GM12878 (cell line): Measurements from ENCODE around the gene TSGA10. TPM values are rescaled to one million over a fixed set of nuclear protein-coding genes. Genes with fewer than 3 reads are reported as not detected.
A peak's percentile ranks its signal among the peaks of the same experiment; 100 is the strongest.

Experiments
- CBX3 ChIP-seq: fragments of 200-600 bp; sonication (generic); IDR thresholded peaks from 2 replicates; pipeline ENCODE4 v1.6.1; 2016; ENCODE audit warnings: low read depth, borderline replicate concordance
- CHD2 ChIP-seq: IDR thresholded peaks from 2 replicates; pipeline ENCODE4 v1.6.1; 2011; ENCODE audit warnings: low read depth, low read length, improper control_type of control experiment, borderline replicate concordance
- CHD4 ChIP-seq: fragments of 200-600 bp; sonication (generic); IDR thresholded peaks from 2 replicates; pipeline ENCODE4 v1.6.1; 2016; ENCODE audit warnings: mild to moderate bottlenecking
- CREB1 ChIP-seq: IDR thresholded peaks from 2 replicates; pipeline ENCODE4 v1.6.1; 2012; ENCODE audit warnings: low read depth, mild to moderate bottlenecking, inconsistent platforms
- E4F1 ChIP-seq: fragments of 450-650 bp; IDR thresholded peaks from 2 replicates; pipeline ENCODE4 v1.6.1; 2018; ENCODE audit warnings: borderline replicate concordance, mild to moderate bottlenecking; ENCODE audit not compliant: partially characterized antibody
- EED ChIP-seq: sonication (generic); IDR thresholded peaks from 2 replicates; pipeline ENCODE4 v1.6.1; 2016; ENCODE audit warnings: antibody characterized with exemption, low read depth
- MAX ChIP-seq: IDR thresholded peaks from 2 replicates; pipeline ENCODE4 v1.6.1; 2012; ENCODE audit warnings: low read depth, low read length, improper control_type of control experiment
- MEF2A ChIP-seq: IDR thresholded peaks from 2 replicates; pipeline ENCODE4 v1.6.1; 2011; ENCODE audit warnings: low read depth, mild to moderate bottlenecking, low read length, moderate library complexity; ENCODE audit not compliant: insufficient read depth
- NFIC ChIP-seq: IDR thresholded peaks from 2 replicates; pipeline ENCODE4 v1.6.1; 2012; ENCODE audit warnings: low read depth, mild to moderate bottlenecking, inconsistent platforms, low read length, moderate library complexity
- NFYA ChIP-seq: IDR thresholded peaks from 2 replicates; pipeline ENCODE4 v1.6.1; 2011; ENCODE audit warnings: low read depth, mild to moderate bottlenecking, low read length, improper control_type of control experiment, borderline replicate concordance
- SIN3A ChIP-seq: IDR thresholded peaks from 2 replicates; pipeline ENCODE4 v1.6.1; 2012; ENCODE audit warnings: low read depth, low read length, improper control_type of control experiment
- STAT1 ChIP-seq: fragments of 450-650 bp; conservative IDR thresholded peaks from 2 replicates; pipeline ENCODE4 v1.6.1; 2014; ENCODE audit warnings: antibody characterized with exemption, mild to moderate bottlenecking
- TBL1XR1 ChIP-seq: IDR thresholded peaks from 2 replicates; pipeline ENCODE4 v1.6.1; 2012; ENCODE audit warnings: low read depth, low read length, improper control_type of control experiment
- polyA plus RNA-seq, 11 experiments: library from polyadenylated mRNA; depleted of rRNA in 4 of 11; unstranded in 6 of 11; stranded (reverse) in 5 of 11; fragments of >200 nt; fragmentation: Nextera tagmentation in 4 of 11; fragmentation: Illumina TruSeq in 1 of 11; extraction: Ambion mirVana in 4 of 11; extraction: Trizol in 1 of 11; gene quantifications; 1 replicate in 1 of 11; 2 replicates in 10 of 11; pipeline versions ENCODE4 v1.2.1 to v1.2.3, GENCODE V29; 2011 to 2016; ENCODE audit warnings: inconsistent platforms in 2 of 11, missing spikeins in 2 of 11, low read depth in 1 of 11
- total RNA-seq, 4 experiments: library from RNA; depleted of rRNA in 3 of 4; stranded (reverse); fragments of >200 nt in 3 of 4; fragmentation: Illumina TruSeq in 1 of 4; extraction: Trizol in 1 of 4; gene quantifications; 2 replicates each; pipeline versions ENCODE4 v1.2.1 to v1.2.3, GENCODE V29; 2013 to 2021
- TF ChIP-seq, protein P1 (sequence below): IDR thresholded peaks from 2 replicates; pipeline ENCODE4 v1.6.1; 2012; ENCODE audit warnings: mild to moderate bottlenecking, low read depth, low read length
- TF ChIP-seq, protein P2 (sequence below): fragments of 450-650 bp; IDR thresholded peaks from 2 replicates; pipeline ENCODE4 v1.6.1; 2017; ENCODE audit warnings: antibody characterized with exemption, mild to moderate bottlenecking, moderate library complexity
- TF ChIP-seq, protein P3 (sequence below): fragments of 450-650 bp; IDR thresholded peaks from 2 replicates; pipeline ENCODE4 v1.6.1; 2018; ENCODE audit warnings: mild to moderate bottlenecking, low read depth, moderate library complexity; ENCODE audit not compliant: partially characterized antibody

TSGA10 gene
- total and polyA plus RNA-seq, 10 of the 15 experiments (the other 5 are each of a cell fraction or from before 2014, with no cell fraction given) = 5.3 to 13.5 (median 8.6) TPM

GRCh38 chr2:99154643-99155536, at the start of gene TSGA10, which contains the start of gene LIPT1 (continued):
- TF ChIP-seq, protein P1, sequence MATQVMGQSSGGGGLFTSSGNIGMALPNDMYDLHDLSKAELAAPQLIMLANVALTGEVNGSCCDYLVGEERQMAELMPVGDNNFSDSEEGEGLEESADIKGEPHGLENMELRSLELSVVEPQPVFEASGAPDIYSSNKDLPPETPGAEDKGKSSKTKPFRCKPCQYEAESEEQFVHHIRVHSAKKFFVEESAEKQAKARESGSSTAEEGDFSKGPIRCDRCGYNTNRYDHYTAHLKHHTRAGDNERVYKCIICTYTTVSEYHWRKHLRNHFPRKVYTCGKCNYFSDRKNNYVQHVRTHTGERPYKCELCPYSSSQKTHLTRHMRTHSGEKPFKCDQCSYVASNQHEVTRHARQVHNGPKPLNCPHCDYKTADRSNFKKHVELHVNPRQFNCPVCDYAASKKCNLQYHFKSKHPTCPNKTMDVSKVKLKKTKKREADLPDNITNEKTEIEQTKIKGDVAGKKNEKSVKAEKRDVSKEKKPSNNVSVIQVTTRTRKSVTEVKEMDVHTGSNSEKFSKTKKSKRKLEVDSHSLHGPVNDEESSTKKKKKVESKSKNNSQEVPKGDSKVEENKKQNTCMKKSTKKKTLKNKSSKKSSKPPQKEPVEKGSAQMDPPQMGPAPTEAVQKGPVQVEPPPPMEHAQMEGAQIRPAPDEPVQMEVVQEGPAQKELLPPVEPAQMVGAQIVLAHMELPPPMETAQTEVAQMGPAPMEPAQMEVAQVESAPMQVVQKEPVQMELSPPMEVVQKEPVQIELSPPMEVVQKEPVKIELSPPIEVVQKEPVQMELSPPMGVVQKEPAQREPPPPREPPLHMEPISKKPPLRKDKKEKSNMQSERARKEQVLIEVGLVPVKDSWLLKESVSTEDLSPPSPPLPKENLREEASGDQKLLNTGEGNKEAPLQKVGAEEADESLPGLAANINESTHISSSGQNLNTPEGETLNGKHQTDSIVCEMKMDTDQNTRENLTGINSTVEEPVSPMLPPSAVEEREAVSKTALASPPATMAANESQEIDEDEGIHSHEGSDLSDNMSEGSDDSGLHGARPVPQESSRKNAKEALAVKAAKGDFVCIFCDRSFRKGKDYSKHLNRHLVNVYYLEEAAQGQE = no peak
- TF ChIP-seq CREB1 = peak; percentile 84
- no peak for TF ChIP-seq CHD4
- peak; percentile 68; the same call in 1 of the 2 replicates for TF ChIP-seq MEF2A
- TF ChIP-seq EED = peak; percentile 87
- TF ChIP-seq, protein P2, sequence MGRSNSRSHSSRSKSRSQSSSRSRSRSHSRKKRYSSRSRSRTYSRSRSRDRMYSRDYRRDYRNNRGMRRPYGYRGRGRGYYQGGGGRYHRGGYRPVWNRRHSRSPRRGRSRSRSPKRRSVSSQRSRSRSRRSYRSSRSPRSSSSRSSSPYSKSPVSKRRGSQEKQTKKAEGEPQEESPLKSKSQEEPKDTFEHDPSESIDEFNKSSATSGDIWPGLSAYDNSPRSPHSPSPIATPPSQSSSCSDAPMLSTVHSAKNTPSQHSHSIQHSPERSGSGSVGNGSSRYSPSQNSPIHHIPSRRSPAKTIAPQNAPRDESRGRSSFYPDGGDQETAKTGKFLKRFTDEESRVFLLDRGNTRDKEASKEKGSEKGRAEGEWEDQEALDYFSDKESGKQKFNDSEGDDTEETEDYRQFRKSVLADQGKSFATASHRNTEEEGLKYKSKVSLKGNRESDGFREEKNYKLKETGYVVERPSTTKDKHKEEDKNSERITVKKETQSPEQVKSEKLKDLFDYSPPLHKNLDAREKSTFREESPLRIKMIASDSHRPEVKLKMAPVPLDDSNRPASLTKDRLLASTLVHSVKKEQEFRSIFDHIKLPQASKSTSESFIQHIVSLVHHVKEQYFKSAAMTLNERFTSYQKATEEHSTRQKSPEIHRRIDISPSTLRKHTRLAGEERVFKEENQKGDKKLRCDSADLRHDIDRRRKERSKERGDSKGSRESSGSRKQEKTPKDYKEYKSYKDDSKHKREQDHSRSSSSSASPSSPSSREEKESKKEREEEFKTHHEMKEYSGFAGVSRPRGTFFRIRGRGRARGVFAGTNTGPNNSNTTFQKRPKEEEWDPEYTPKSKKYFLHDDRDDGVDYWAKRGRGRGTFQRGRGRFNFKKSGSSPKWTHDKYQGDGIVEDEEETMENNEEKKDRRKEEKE = no peak
- no peak for TF ChIP-seq STAT1
- no peak for TF ChIP-seq CBX3
- TF ChIP-seq NFYA = no peak
- TF ChIP-seq MAX = peak; percentile 86
- TF ChIP-seq CHD2 = peak; percentile 64; the same call in 1 of the 2 replicates
- peak; percentile 61; the same call in 1 of the 2 replicates for TF ChIP-seq NFIC
- TF ChIP-seq TBL1XR1 = peak; percentile 59
- TF ChIP-seq SIN3A = peak; percentile 51; the same call in 1 of the 2 replicates
- no peak for TF ChIP-seq E4F1
- TF ChIP-seq, protein P3, sequence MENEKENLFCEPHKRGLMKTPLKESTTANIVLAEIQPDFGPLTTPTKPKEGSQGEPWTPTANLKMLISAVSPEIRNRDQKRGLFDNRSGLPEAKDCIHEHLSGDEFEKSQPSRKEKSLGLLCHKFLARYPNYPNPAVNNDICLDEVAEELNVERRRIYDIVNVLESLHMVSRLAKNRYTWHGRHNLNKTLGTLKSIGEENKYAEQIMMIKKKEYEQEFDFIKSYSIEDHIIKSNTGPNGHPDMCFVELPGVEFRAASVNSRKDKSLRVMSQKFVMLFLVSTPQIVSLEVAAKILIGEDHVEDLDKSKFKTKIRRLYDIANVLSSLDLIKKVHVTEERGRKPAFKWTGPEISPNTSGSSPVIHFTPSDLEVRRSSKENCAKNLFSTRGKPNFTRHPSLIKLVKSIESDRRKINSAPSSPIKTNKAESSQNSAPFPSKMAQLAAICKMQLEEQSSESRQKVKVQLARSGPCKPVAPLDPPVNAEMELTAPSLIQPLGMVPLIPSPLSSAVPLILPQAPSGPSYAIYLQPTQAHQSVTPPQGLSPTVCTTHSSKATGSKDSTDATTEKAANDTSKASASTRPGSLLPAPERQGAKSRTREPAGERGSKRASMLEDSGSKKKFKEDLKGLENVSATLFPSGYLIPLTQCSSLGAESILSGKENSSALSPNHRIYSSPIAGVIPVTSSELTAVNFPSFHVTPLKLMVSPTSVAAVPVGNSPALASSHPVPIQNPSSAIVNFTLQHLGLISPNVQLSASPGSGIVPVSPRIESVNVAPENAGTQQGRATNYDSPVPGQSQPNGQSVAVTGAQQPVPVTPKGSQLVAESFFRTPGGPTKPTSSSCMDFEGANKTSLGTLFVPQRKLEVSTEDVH = peak; percentile 38
